Uterus (tissue), 2 donors: ENCODE data around the gene GPR78.

Experiments
- POLR2A ChIP-seq, 2 donors: fragments of 450-650 bp; IDR thresholded peaks; one replicate each; pipeline ENCODE4 v1.6.1; 2016; ENCODE audit warnings: antibody characterized with exemption in 2 of 2, mild to moderate bottlenecking in 1 of 2, moderate library complexity in 1 of 2
- TF ChIP-seq, protein P1 (sequence below), 4 experiments: fragments of 200-600 bp in 2 of 4; fragments of 450-650 bp in 2 of 4; sonication (generic) in 2 of 4; IDR thresholded peaks; one replicate each; pipeline ENCODE4 v1.5.1; 2016 to 2019; ENCODE audit warnings: antibody characterized with exemption in 4 of 4, mild to moderate bottlenecking in 2 of 4, moderate library complexity in 1 of 4

DNA sequence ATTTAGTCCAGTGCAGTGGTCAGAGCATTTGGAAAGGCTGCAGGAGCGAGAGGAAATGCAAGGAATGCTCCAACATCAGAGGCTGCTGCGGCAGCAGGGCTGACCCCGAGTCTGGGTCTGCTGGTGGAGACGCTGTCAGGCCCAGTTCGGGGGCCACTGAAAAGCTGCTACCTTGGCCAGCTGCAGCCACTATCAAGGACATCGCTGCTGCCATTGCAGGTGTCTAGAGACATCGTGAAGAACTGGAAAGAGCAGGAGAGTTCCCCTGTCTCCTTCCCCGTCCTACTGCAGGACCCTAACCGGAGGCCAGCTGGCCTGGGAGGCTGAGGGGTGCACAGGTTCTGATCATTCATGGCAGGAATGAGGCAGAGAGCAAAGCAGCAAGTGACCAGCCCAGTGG is 29.5 kb upstream of the GPR78 start:
- TF ChIP-seq, protein P1, sequence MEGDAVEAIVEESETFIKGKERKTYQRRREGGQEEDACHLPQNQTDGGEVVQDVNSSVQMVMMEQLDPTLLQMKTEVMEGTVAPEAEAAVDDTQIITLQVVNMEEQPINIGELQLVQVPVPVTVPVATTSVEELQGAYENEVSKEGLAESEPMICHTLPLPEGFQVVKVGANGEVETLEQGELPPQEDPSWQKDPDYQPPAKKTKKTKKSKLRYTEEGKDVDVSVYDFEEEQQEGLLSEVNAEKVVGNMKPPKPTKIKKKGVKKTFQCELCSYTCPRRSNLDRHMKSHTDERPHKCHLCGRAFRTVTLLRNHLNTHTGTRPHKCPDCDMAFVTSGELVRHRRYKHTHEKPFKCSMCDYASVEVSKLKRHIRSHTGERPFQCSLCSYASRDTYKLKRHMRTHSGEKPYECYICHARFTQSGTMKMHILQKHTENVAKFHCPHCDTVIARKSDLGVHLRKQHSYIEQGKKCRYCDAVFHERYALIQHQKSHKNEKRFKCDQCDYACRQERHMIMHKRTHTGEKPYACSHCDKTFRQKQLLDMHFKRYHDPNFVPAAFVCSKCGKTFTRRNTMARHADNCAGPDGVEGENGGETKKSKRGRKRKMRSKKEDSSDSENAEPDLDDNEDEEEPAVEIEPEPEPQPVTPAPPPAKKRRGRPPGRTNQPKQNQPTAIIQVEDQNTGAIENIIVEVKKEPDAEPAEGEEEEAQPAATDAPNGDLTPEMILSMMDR (IDR thresholded peaks at IDR 0.05), result no peak
- no peak for TF ChIP-seq POLR2A (IDR thresholded peaks at IDR 0.05)
